ENCODE data around the gene CDH23.

CDH23 gene

DNA sequence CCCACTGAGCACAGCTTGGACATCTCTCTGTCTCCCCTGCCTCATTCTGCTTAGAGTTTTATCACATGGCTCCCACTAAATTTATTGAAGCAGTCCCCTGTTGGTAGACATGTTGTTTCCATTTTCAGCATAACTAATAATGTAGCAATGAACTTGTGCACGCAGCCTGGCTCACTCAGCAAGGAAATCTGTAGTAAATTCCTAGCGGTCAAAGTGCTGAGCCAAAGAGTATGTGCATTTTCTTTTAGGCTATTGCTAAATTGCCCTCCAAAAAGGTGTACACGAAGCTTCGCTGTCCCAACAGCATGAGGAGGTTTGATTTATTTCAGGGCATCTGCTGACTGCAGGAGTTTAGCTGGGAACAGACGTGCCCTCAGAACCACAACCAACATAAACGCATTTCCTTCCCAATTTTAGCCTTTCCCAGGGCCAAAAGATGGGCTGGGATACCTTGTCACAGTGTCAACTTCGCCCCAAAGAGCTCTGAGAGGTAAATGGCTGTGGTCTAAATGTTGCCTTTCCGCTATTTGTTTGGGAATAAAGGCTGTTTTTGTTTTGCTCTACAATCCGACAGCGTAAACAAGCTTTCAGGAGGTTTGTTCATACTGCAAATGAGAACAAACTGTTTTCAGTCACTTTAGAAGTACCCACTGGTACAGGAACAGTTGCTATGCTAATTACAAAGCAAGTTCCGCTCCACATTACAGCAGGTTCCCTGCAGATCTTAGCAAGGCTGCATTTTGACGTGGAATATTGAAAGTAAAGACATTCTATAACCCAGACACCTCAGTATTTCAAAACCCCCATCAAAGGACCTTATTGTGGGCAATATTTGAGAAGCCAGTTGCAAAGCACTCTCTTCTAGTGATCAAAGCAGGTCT lies 359.8 kb downstream of the CDH23 start:
- DNase-seq (ENCODE audit: low read depth), result no peak
- no peak overlapping the region for H3K4me3 ChIP-seq (ENCODE audit: low read depth, low read length)

DNA sequence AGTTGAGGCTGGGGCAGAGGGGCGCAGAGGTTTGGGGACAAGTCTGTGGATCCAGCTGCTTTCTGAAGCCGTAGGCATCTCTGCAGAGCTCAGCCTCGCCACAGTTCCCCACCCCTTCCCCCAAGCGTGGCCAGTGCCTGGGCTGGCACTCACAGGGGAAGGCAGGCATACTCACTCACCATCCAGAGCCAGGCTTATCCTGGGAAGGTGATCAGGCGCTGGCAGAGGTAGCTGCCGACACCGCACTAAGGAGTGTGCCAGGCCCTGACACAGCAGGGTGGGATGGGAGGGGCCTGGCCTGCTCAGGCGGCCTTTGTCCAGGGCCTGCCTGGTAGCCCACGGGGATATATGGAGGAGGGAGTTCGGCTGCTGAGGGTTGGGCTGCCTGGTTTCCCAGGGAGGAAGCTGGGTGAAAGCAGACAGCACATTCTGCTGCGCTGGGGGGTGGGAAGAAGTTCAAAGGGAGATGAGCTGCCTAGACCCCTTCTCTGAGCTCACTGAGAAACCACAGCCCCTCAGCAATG lies 360.7 kb downstream of the CDH23 start:
- no peak for DNase-seq (ENCODE audit: low read depth)
- no peak overlapping the region for H3K4me3 ChIP-seq (ENCODE audit: low read depth, low read length)

DNA sequence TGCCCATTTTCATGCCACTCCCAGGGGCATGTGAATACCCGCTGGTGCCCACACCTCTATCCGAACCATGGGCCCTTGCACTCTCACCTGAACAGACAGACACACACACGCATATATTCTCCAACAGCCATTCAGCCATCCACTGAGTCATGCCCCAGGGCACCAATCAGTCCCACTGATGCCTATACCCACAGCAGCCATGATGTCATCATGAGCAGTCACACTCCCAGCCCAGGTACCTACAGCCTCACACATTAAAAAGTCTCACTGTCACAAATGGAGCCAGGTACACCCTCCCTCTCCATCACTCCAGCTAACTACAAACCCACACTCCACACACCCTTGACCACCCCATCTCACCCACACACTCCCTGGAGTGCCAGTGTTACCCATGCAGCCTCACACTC lies 364.4 kb downstream of the CDH23 start:
- H3K4me3 ChIP-seq (ENCODE audit: low read depth, low read length), result no peak overlapping the region
- DNase-seq (ENCODE audit: low read depth), result no peak

DNA sequence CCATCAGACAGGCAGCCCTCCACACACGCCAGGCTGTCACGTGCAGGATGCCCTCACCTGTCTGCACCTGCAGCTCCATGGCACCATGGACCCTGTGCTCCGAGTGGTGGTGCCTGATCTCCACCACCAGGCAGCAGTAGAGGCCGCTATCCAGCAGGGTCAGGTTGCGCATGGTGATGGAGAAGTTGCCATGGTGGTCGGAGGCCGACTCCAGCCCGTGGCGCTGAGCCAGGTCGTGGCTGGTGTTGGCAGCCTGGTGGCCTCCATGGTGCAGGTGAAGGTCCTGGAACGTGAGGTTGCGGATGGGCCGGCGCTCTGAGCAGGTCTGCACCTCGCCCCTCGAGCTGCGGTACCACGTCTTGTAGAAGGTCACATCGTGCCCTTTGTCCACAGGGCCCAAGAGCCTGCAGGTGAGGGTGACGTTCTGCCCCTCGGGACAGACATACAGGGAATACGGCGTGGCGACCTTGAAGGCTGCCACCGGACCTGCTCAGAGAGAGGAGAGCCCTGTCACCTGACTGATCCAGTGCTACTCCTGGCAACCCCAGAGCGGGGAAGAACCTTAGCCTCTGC lies 364.9 kb downstream of the CDH23 start:
- DNase-seq (ENCODE audit: low read depth), result no peak
- no peak overlapping the region for H3K4me3 ChIP-seq (ENCODE audit: low read depth, low read length)

DNA sequence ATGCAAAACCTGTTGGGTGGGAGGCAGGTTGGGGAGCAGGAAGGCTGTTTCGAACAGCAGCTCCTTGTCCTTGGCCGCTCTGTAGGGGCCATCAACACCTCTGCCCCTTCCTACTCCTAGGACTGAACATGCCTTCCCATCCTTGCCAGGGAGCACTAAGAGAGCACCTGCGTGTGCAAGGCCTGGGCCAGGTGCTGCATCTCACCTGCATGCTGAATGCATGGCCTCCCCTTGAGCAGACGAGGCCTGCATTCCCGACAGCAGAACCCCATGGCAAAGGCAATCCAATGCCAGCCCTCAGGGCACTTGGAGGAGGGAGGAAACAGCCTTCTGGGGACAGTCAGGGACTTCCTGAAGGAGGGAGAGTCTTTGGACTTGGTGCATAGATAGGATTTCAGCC lies 365.6 kb downstream of the CDH23 start:
- no peak overlapping the region for H3K4me3 ChIP-seq (ENCODE audit: low read depth, low read length)
- DNase-seq (ENCODE audit: low read depth), result no peak

DNA sequence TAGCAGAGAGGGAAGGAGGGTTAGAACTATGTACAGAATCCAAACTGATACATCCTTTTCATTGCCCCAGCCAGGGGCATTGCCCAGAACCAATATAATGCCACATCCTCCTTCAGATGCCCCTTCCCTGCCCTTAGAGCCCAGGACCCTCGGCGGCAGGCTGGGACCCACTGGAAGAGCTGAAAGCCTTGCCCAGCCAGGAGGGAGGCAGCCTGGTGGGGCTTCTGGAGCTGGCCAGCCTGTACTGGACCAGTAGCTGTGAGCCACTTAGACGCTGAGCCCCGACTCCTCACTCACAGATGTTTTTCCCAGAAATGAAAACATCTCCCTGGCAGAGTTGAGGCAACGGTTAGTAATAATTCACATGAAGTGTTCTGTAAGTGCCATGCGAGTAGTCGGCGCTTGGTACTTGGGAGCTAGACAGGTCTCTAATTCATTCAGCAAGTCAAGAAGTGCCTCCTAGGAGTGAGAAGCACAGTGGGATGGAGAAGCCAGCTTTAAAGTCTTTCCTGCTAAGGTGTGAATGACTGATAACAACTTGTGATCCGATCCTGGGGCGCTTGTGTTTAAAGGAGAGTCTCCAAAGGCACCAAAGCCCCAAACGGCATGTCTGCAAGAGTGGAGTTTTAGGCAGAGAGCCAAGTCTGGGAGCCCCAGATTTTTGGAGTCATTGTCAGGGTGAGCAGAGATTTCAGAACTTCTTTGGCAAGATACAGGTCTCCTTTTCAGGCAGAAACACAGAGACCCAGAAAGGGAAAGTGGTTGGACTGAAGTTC lies 366.8 kb downstream of the CDH23 start:
- no peak for DNase-seq (ENCODE audit: low read depth)
- H3K4me3 ChIP-seq (ENCODE audit: low read depth, low read length), result no peak overlapping the region

DNA sequence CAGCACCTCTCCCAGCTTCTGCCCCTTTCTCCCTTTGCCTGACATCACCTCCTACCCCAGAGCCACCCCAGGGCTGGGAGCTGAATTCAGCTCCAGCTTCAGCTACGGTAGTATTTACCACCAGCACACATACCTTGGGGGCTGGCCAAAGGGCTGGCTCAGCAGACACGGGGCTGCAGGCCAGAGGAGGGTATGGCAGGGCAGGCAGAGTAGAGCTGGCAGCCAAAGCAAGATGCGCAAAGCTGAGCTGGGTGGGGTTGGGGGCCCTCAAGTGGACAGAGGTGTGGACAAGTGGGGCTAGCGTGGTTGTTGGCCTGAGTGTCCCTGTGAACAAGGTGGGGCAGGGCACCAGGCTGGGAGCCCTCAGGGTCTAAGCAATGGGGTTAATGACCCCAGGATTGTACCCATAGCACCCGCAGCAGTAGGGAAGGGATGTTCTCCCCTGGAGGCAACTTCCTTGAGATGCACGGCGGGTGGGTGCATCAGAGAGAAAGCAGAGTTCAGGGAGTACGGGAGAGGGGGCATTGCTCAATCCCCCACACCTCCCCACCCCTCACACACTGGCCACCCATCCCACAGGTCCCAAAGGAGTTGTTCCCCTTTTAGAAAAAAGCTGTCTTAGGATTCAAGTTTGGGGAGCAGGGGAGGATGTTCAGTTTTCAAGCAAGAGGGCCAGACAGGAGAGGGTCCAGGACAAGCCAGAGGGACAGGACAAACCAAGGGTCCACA lies 368.6 kb downstream of the CDH23 start:
- DNase-seq (ENCODE audit: low read depth), result no peak
- no peak overlapping the region for H3K4me3 ChIP-seq (ENCODE audit: low read depth, low read length)

DNA sequence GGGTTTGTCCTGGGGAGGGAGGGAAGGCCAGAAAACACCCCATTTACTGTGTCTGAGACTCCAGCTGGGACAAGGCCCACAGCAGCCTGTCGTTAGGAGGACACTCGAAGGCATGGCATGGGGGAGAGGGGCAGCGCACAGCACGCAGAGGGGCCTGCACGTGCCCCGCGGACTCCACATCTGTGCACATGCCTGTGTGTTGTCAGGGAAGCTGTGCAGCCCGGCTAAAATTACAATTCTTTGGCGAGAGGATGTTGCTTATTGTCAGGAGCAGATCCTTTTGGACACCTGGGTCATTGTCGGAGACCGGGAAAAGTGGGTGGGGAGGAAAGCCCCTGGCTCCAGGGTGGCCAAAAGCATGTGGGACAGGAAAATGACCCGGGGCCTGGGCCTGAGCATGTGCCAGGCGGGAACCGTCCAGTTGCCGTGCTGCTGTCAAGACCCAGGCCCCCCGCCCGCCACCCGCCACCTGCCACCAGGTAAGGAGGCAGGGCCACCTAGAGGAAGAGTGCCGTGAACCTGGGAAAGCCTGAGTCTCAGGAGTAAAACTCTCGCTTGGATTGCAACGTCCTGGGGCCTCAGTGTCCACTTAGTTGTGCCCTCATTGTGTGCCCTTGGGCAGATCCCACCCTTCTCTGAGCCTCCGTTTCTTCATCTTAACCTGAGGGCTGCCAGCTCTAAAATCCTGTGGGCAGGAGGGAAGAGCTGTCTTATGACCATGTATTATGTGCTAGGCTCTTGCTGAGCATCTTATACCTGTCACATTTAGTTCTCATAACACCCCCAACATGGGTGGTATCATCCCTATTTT lies 369.4 kb downstream of the CDH23 start:
- H3K4me3 ChIP-seq (ENCODE audit: low read depth, low read length), result no peak overlapping the region
- DNase-seq (ENCODE audit: low read depth), result no peak

DNA sequence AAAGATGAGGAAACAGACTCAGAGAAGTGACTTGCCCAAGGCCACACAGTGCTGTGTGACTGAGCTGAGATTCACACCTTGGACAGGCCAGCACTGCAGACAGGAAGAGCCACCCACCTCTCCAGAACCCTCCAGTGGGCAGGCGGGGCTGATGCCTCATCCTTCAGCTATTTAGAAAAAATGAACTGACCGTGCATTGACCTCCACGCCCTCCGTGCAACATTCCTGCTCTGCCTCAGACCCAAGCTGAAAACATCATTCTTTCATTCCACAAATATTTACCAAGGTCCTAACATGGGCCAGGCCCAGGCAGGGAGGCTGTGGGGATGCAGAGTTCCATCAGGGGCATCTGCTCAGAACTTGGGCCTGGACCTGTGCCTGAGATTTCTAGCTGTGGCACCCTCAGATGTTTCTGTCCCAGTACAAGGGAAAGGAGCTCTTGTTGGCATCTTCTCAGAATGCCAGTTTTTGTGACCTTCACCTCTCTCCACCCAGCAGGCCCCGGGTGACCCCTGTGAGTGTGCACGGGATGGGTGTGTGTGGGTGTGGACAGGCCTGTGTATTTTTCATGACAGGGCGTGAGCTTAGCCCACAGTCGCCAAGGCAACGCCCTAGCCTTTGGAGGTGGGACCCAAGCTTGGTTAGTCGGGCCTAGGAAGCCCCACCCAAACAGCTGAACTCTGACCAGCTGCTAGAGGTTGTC lies 370.1 kb downstream of the CDH23 start:
- no peak overlapping the region for H3K4me3 ChIP-seq (ENCODE audit: low read depth, low read length)
- DNase-seq (ENCODE audit: low read depth), result peak; percentile 63

DNA sequence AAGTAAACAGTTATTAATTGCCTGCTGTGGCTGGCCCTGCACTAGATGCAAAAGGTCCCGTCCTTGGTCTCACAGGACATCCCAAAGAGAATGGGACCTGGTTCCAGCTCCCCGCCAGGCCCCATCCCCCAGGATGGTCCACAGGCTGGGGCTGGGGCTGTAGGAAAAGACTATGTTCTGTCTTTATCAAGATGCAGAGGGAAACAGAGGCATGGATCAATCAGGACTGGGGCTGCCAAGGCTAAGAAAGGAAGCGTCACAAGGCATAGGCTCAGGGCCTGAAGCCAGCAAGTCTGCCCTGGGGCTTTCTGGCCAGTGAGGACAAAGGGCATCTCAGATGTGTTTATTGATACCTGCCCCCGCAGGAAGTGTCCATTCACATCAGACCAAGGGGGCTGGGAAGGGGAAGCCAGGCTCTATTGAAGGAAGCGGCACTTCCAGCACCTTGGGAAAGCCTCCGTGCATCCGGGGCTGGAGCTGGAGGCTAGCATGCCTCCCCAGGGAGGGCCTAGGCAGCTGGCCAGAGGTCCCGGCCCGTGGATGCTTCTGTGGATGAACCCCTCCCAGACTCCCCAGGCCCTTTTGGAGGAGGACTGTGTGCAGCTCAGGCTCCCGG lies 370.8 kb downstream of the CDH23 start:
- DNase-seq (ENCODE audit: low read depth), result no peak
- H3K4me3 ChIP-seq (ENCODE audit: low read depth, low read length), result no peak overlapping the region

DNA sequence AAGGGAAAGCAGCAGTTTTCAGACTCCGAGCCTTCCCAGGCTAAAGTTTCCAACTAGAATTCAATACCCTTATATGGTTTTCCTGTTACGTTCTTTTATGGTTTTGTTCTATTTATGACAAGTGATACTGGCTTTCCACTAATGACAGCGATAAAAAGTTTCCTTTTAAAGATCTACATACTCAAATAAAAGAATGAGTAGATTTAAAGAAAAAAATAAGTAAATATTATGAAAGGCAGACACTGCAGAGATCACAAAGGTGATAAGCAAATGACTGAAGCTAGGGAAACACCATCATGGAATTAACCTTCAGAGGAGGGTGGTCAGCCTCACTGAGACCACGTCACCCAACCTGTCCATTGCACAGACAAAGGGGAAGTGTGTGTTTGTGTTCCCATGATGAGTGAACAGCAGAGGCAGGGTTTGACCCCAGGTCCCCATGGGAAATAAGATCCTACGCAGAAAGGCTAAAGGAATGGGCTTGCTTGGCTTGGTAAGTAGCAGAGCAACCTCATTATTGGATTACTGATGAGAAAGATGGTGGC lies 372.6 kb downstream of the CDH23 start:
- no peak for DNase-seq (ENCODE audit: low read depth)
- H3K4me3 ChIP-seq (ENCODE audit: low read depth, low read length), result no peak overlapping the region

DNA sequence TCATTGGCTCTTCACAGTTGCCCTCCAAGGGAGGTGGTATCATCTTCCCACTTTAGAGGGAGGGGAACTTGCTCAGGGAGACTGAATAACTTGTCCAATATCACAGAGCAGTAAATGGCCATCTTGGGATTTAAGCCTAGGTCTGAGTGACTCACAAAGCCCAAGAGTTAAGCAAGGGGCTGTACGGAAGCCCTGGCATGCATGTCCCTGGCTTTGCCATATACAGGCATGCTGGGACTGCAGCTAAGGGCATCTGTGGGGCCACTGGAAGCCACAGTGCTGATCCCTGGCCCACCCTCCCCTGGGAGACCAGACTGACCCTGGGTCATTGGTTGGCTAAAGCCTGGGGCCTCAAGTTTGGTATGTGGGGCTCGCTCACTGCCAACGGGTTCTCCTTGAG lies 373.5 kb downstream of the CDH23 start:
- DNase-seq (ENCODE audit: low read depth), result no peak
- H3K4me3 ChIP-seq (ENCODE audit: low read depth, low read length), result no peak overlapping the region

DNA sequence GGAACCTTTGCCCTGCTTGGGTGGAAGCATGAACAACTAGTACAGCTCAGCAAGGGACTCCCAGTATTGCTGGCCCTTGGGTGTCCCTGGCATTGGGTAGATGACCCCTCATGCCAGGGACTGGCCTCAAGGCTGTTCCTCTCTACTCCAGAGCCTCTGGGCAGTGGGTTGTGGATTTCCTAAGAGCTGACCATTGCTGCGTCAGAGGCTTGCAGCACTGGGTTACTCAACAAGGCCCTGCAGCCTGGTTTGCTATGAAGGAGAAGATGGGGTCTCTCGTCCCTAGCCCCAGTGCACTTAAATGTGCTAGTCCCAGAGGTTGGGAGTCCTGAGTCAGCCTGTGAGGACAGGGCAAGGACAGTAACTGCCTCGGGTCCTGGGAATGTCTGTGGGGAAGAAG lies 374.1 kb downstream of the CDH23 start:
- H3K4me3 ChIP-seq (ENCODE audit: low read depth, low read length), result no peak overlapping the region
- no peak for DNase-seq (ENCODE audit: low read depth)

DNA sequence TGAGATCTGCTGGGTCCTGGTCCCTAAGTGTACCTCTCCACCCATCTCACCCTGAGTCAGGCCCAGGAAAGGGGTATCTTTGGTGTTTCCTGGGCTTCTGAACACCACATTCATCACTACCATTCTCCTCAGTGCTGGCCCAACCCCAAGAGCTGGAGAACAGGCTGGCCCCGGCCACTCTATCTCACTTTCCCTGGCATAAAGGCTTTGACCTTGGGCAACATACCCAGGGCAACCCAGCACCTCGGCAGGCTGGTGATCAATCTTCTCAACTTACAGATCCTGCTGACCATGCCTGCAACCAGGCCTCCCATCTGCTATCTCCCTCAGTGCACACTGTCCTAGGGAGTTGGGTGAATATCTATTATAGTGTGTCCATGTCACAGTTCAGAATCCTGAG lies 374.5 kb downstream of the CDH23 start:
- no peak overlapping the region for H3K4me3 ChIP-seq (ENCODE audit: low read depth, low read length)
- DNase-seq (ENCODE audit: low read depth), result no peak

DNA sequence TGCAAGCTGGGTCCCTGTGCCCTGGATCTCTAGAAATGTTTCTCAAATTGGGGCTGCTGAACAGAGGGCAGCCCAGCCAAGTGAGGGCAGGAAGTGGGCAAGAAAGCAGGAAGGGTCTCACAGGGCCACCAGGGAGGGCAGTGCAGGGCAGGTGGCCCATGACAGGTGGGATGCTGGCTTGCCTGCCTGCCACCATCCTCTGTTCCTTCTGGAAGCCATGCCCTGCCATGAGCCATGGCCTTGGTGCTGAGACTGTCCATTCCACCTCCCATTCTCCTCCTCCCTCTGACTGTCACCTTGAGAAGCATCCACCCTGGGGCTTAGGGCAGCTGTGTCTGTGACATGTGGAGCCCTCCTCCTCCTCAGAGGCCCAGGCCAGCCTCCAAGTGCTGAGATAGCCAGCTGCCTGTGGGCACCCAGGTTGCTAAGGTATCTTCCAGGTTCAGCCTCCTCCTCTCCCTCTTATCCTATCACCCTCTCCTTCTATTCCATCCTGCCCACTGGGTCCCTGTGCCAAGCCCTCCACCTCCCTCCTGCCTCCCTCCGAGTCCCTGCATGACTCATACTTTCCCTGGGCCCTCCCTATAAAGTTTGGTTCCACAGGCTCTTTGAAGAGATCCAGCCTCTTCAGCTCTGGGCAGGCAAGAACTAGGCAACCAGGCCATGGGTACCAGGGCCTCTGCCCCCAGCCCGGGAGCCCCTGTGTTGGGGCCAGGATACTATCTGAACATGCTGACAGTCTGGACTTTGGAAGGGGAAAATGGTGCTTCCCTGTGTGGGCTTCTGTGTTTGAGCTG lies 375.3 kb downstream of the CDH23 start:
- H3K4me3 ChIP-seq (ENCODE audit: low read depth, low read length), result no peak overlapping the region
- no peak for DNase-seq (ENCODE audit: low read depth)

DNA sequence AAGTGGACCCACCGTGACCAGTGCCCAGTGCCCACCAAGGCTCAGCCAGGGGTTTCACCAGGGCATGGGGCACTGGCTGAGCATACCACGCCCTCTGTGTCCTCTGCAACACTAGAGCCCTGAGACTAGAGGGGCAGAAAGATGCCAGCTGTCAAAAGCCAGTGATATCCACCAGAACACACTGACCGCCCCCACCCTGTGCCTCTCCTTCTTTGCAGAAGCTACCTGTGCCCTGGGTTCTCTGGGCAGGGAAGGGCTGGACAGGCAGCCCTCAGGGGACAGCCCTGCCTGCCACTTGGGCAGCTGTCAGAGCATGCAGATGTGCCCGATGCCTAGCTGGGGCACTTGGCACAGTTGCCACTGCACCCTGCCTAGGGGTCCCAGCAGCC lies 376.1 kb downstream of the CDH23 start:
- H3K4me3 ChIP-seq (ENCODE audit: low read depth, low read length), result peak overlapping the region; percentile 51
- DNase-seq (ENCODE audit: low read depth), result no peak

Measured in skeletal muscle cell (primary cell).